OCI-LY7 (cell line): ENCODE results near the gene XIRP2. TPM values are rescaled to one million over a fixed set of nuclear protein-coding genes. Genes with fewer than 3 reads are reported as not detected.

Source experiments
- BruUV-seq: library from RNA; stranded (reverse); fragments of 400-500 nt; replicated peaks from 2 replicates; lab custom pipeline; 2021; lab: Mats Ljungman, UMichigan
- CTCF ChIA-PET: fragments of 300-600 bp; sonication (Branson Sonifier 250); formaldehyde crosslinking; loops from one replicate; lab custom pipeline; 2022; ENCODE audit warnings: antibody characterized with exemption; ENCODE audit not compliant: unreplicated experiment; lab: Charles Lee
- POLR2A ChIA-PET: fragments of 300-600 bp; sonication (Branson Sonifier 250); formaldehyde crosslinking; loops from one replicate; lab custom pipeline; 2022; ENCODE audit warnings: antibody characterized with exemption; lab: Charles Lee
- DNase-seq: peaks from one replicate; pipeline ENCODE4 v3.0.0-alpha.2; 2015; ENCODE audit warnings: low spot score
- H2AFZ ChIP-seq: fragments of 200-600 bp; sonication (generic), shearing (Covaris generic); 2 replicates; pipeline ENCODE4 v1.6.1; 2014; ENCODE audit warnings: mild to moderate bottlenecking, antibody characterized with exemption, low read length, moderate library complexity
- H3K27ac ChIP-seq: fragments of 200-600 bp; sonication (generic); 2 replicates; pipeline ENCODE4 v1.5.1; 2014; ENCODE audit warnings: mixed run types, low read depth, mild to moderate bottlenecking, moderate library complexity, low read length, inconsistent platforms; ENCODE audit not compliant: poor library complexity, severe bottlenecking
- H3K36me3 ChIP-seq: fragments of 200-600 bp; sonication (generic); 2 replicates; pipeline ENCODE4 v1.6.1; 2014; ENCODE audit warnings: mild to moderate bottlenecking, antibody characterized with exemption, low read length, moderate library complexity, mixed read lengths; ENCODE audit not compliant: insufficient read depth
- H3K4me1 ChIP-seq: fragments of 200-600 bp; sonication (generic); 2 replicates; pipeline ENCODE4 v1.5.1; 2014; ENCODE audit warnings: mild to moderate bottlenecking, low read length; ENCODE audit not compliant: insufficient read depth, poor library complexity, severe bottlenecking
- H3K4me2 ChIP-seq: fragments of 200-600 bp; sonication (generic); 2 replicates; pipeline ENCODE4 v1.6.1; 2014; ENCODE audit warnings: mild to moderate bottlenecking, low read length
- H3K4me3 ChIP-seq: fragments of 200-600 bp; sonication (generic); 2 replicates; pipeline ENCODE4 v1.5.1; 2014; ENCODE audit warnings: mild to moderate bottlenecking, low read depth, low read length; ENCODE audit not compliant: poor library complexity, severe bottlenecking
- H3K79me2 ChIP-seq: fragments of 200-600 bp; sonication (generic); 2 replicates; pipeline ENCODE4 v1.6.1; 2016; ENCODE audit warnings: low read depth, mild to moderate bottlenecking, low read length, moderate library complexity, mixed read lengths; ENCODE audit not compliant: insufficient read depth
- H3K9me2 ChIP-seq: fragments of 200-600 bp; sonication (generic); 2 replicates; pipeline ENCODE4 v1.6.1; 2016; ENCODE audit warnings: mild to moderate bottlenecking, low read length, mixed read lengths; ENCODE audit not compliant: insufficient read depth
- H3K9me3 ChIP-seq: fragments of 200-600 bp; sonication (generic); 2 replicates; pipeline ENCODE4 v1.6.1; 2014; ENCODE audit warnings: mild to moderate bottlenecking, mixed run types, low read length, mixed read lengths
- H4K20me1 ChIP-seq: fragments of 200-600 bp; sonication (generic); 2 replicates; pipeline ENCODE4 v1.6.1; 2014; ENCODE audit warnings: mild to moderate bottlenecking, antibody characterized with exemption, low read length, moderate library complexity, mixed read lengths; ENCODE audit not compliant: insufficient read depth
- CTCF ChIP-seq: fragments of 200-600 bp; sonication (generic); conservative IDR thresholded peaks from 2 replicates; pipeline ENCODE4 v1.5.1; 2014; ENCODE audit warnings: mild to moderate bottlenecking, antibody characterized with exemption, low read length, moderate library complexity, mixed read lengths
- EZH2phosphoT487 ChIP-seq: fragments of 200-600 bp; sonication (generic); IDR thresholded peaks from 2 replicates; pipeline ENCODE4 v1.6.1; 2018; ENCODE audit warnings: low read depth, borderline replicate concordance, mild to moderate bottlenecking, mixed run types, antibody characterized with exemption, low read length, moderate library complexity, mixed read lengths
- intact Hi-C: fragments of 100-400 bp; cut with micrococcal nuclease; formaldehyde crosslinking; loops from one replicate; pipeline ENCODE4 v1.10.0; 2022; ENCODE audit not compliant: unreplicated experiment
- total RNA-seq, 2 experiments: library from RNA; depleted of rRNA in 1 of 2; stranded (reverse); fragments of >200 nt in 1 of 2; shearing (Covaris generic) in 1 of 2; gene quantifications; 2 replicates each; pipeline ENCODE4 v1.2.3, GENCODE V29; 2014 to 2022

Gene XIRP2
- total RNA-seq, 2 experiments from 2014 or later: not detected

- ChIA-PET CTCF (no interaction called here), POLR2A (no interaction called here)
- H3K4me2 ChIP-seq: no peak overlapping the region
- H3K4me1 ChIP-seq: no peaks in the 10 kb centered on the region
- no TSS peak for BruUV-seq
- intact Hi-C loops: no loop called here
- no peaks in the 10 kb centered on the region for H3K79me2 ChIP-seq
- H3K9me3 ChIP-seq: no peaks in the 10 kb centered on the region
- no peak overlapping the region for H2AFZ ChIP-seq
- H3K9me2 ChIP-seq: no peaks in the 10 kb centered on the region
- no peaks in the 10 kb centered on the region for H4K20me1 ChIP-seq
- H3K36me3 ChIP-seq: no peaks in the 10 kb centered on the region
- no peak overlapping the region for H3K4me3 ChIP-seq
- TF ChIP-seq CTCF (no peak), EZH2phosphoT487 (no peak)
- no peak for DNase-seq
- no peak overlapping the region for H3K27ac ChIP-seq
Measured at GRCh38 chr2:166926657-166927056, 38.4 kb downstream of the XIRP2 start.

GRCh38 chr2:166932032-166932431 lies 43.8 kb downstream of the XIRP2 start:
- H3K79me2 ChIP-seq: no peaks in the 10 kb centered on the region
- H2AFZ ChIP-seq: no peak overlapping the region
- ChIA-PET POLR2A (no interaction called here), CTCF (no interaction called here)
- no peak for DNase-seq
- BruUV-seq: no TSS peak
- TF ChIP-seq CTCF (no peak), EZH2phosphoT487 (no peak)
- H3K9me2 ChIP-seq: no peaks in the 10 kb centered on the region
- H4K20me1 ChIP-seq: no peaks in the 10 kb centered on the region
- intact Hi-C loops: no loop called here
- H3K4me2 ChIP-seq: no peak overlapping the region
- no peaks in the 10 kb centered on the region for H3K4me1 ChIP-seq
- H3K27ac ChIP-seq: no peak overlapping the region
- H3K9me3 ChIP-seq: no peaks in the 10 kb centered on the region
- no peaks in the 10 kb centered on the region for H3K36me3 ChIP-seq
- H3K4me3 ChIP-seq: no peak overlapping the region

GRCh38 chr2:166934817-166935216 lies 46.5 kb downstream of the XIRP2 start:
- Histone ChIP-seq H3K79me2 (no peaks in the 10 kb centered on the region), H3K27ac (no peak overlapping the region), H3K4me3 (no peak overlapping the region), H3K9me3 (no peaks in the 10 kb centered on the region), H3K4me1 (no peaks in the 10 kb centered on the region), H2AFZ (no peak overlapping the region), H3K36me3 (no peaks in the 10 kb centered on the region), H3K4me2 (no peak overlapping the region), H3K9me2 (no peaks in the 10 kb centered on the region), H4K20me1 (no peaks in the 10 kb centered on the region)
- POLR2A ChIA-PET: no interaction called here
- no TSS peak for BruUV-seq
- no peak for TF ChIP-seq CTCF
- no peak for TF ChIP-seq EZH2phosphoT487
- intact Hi-C loops: no loop called here
- DNase-seq: no peak
- CTCF ChIA-PET: no interaction called here
